Endothelial cell of umbilical vein (primary cell): ENCODE results near the gene LEMD1. TPM values are rescaled to one million over a fixed set of nuclear protein-coding genes. Genes with fewer than 3 reads are reported as not detected.

Source experiments
- BruUV-seq: library from RNA; stranded (reverse); fragments of 400-500 nt; replicated peaks from 2 replicates; lab custom pipeline; 2021; lab: Mats Ljungman, UMichigan
- CTCF ChIA-PET: fragments of 300-600, 350-600 bp; sonication (Branson Sonifier 250); formaldehyde crosslinking; loops from one replicate; lab custom pipeline; 2021; ENCODE audit warnings: antibody characterized with exemption, inconsistent platforms; lab: Charles Lee
- POLR2A ChIA-PET: fragments of 300-600, 350-600 bp; sonication (Branson Sonifier 250); formaldehyde crosslinking; loops from one replicate; lab custom pipeline; 2021; ENCODE audit warnings: antibody characterized with exemption, inconsistent platforms; lab: Charles Lee
- DNase-seq: peaks from one replicate; pipeline ENCODE4 v3.0.0-alpha.2; 2011; ENCODE audit warnings: low read depth, low spot score
- FAIRE-seq: peaks from 2 replicates; lab custom pipeline; 2011; peaks lifted over from hg19 to GRCh38; lab: Jason Lieb, UNC
- H2AFZ ChIP-seq: 2 replicates; pipeline ENCODE4 v1.6.0; 2012; ENCODE audit warnings: low read depth, low read length, control low read depth, inconsistent platforms
- H3K27ac ChIP-seq: 2 replicates; pipeline ENCODE4 v1.5.1; 2011; ENCODE audit warnings: low read depth, mild to moderate bottlenecking, control low read depth, low read length, moderate library complexity; ENCODE audit not compliant: insufficient read depth
- H3K27me3 ChIP-seq, 2 experiments: 2 replicates each; pipeline versions ENCODE4 v1.6.0 to v1.6.1; 2011; ENCODE audit warnings: low read length in 2 of 2, mixed read lengths in 1 of 2; ENCODE audit not compliant: control insufficient read depth in 2 of 2, insufficient read depth in 2 of 2
- H3K36me3 ChIP-seq, 2 experiments: 2 replicates in 1 of 2; 3 replicates in 1 of 2; pipeline ENCODE4 v1.5.1; 2011; ENCODE audit warnings: low read length in 2 of 2, mild to moderate bottlenecking in 1 of 2, moderate library complexity in 1 of 2; ENCODE audit not compliant: control insufficient read depth in 2 of 2, insufficient read depth in 2 of 2; ENCODE audit errors: extremely low read depth in 1 of 2
- H3K4me1 ChIP-seq: 3 replicates; pipeline ENCODE4 v1.5.1; 2011; ENCODE audit warnings: mild to moderate bottlenecking, low read length; ENCODE audit not compliant: control insufficient read depth, insufficient read depth; ENCODE audit errors: extremely low read depth
- H3K4me2 ChIP-seq: 2 replicates; pipeline ENCODE4 v1.6.1; 2011; ENCODE audit warnings: low read length, control low read depth, mixed read lengths; ENCODE audit not compliant: insufficient read depth
- H3K4me3 ChIP-seq, 3 experiments: fragments of 200-600 bp in 1 of 3; sonication (generic), shearing (Covaris generic) in 1 of 3; replicated peaks in 1 of 3; 2 replicates each; pipeline ENCODE4 v1.5.1; 2011 to 2016; ENCODE audit warnings: control low read depth in 3 of 3, low read length in 3 of 3, mild to moderate bottlenecking in 2 of 3, inconsistent platforms in 1 of 3, low read depth in 1 of 3, moderate library complexity in 1 of 3; ENCODE audit not compliant: insufficient read depth in 1 of 3
- H3K79me2 ChIP-seq: 2 replicates; pipeline ENCODE4 v1.6.0; 2012; ENCODE audit warnings: low read length, inconsistent platforms; ENCODE audit not compliant: control insufficient read depth, insufficient read depth
- H3K9ac ChIP-seq: replicated peaks from 2 replicates; pipeline ENCODE3; 2011; ENCODE audit warnings: low read length, control low read depth; ENCODE audit not compliant: insufficient read depth; ENCODE audit errors: extremely low read depth
- H3K9me1 ChIP-seq: replicated peaks from 3 replicates; pipeline ENCODE4 v1.6.0; 2011; ENCODE audit warnings: mild to moderate bottlenecking, low read length; ENCODE audit not compliant: control insufficient read depth, insufficient read depth; ENCODE audit errors: extremely low read depth
- H3K9me3 ChIP-seq: replicated peaks from 2 replicates; pipeline ENCODE4 v1.5.1; 2012; ENCODE audit warnings: low read length, inconsistent platforms; ENCODE audit not compliant: control insufficient read depth, insufficient read depth
- H4K20me1 ChIP-seq: replicated peaks from 2 replicates; pipeline ENCODE3; 2011; ENCODE audit warnings: mild to moderate bottlenecking, low read length; ENCODE audit not compliant: control insufficient read depth, insufficient read depth; ENCODE audit errors: extremely low read depth
- EZH2 ChIP-seq: IDR thresholded peaks from 2 replicates; pipeline ENCODE4 v1.6.1; 2012; ENCODE audit warnings: borderline replicate concordance, low read depth, mild to moderate bottlenecking, moderate library complexity, low read length, inconsistent platforms; ENCODE audit not compliant: severe bottlenecking
- FOS ChIP-seq: IDR thresholded peaks from 2 replicates; pipeline ENCODE4 v1.6.1; 2011; ENCODE audit warnings: mild to moderate bottlenecking, low read length, moderate library complexity, borderline replicate concordance; ENCODE audit not compliant: insufficient read depth
- GATA2 ChIP-seq: IDR thresholded peaks from 2 replicates; pipeline ENCODE4 v1.7.0; 2011; ENCODE audit warnings: low read depth, mild to moderate bottlenecking, moderate library complexity, mixed read lengths, low read length; ENCODE audit not compliant: insufficient read length, insufficient read depth
- JUN ChIP-seq: IDR thresholded peaks from 2 replicates; pipeline ENCODE4 v1.6.1; 2011; ENCODE audit warnings: borderline replicate concordance, low read depth; ENCODE audit not compliant: insufficient read length, insufficient read depth
- MYC ChIP-seq: IDR thresholded peaks from one replicate; pipeline ENCODE4 v1.6.1; 2011; ENCODE audit warnings: mild to moderate bottlenecking, low read depth, low read length
- POLR2A ChIP-seq: IDR thresholded peaks from 2 replicates; pipeline ENCODE4 v1.6.1; 2012; ENCODE audit warnings: low read depth, mild to moderate bottlenecking, control low read depth, low read length
- POLR2AphosphoS5 ChIP-seq: IDR thresholded peaks from 2 replicates; pipeline ENCODE4 v1.6.1; 2012; ENCODE audit warnings: low read depth, mild to moderate bottlenecking, control low read depth, low read length, moderate library complexity; ENCODE audit not compliant: insufficient read depth
- dilution Hi-C: fragments of 300-500 bp; cut with MboI; formaldehyde crosslinking; loops from one replicate; pipeline ENCODE4 v1.15.0; 2019; ENCODE audit warnings: low sequenced_read_pairs; ENCODE audit not compliant: extremely low pct_ligation_motif_present
- intact Hi-C: fragments of 100-400 bp; cut with micrococcal nuclease; formaldehyde crosslinking; loops from one replicate; pipeline ENCODE4 v1.10.0; 2022
- polyA plus RNA-seq, 4 experiments: library from polyadenylated mRNA; depleted of rRNA in 3 of 4; stranded (reverse) in 3 of 4; unstranded in 1 of 4; fragments of >200 nt; gene quantifications; 2 replicates each; pipeline versions ENCODE4 v1.2.1 to v1.2.3, GENCODE V29; 2011 to 2012; ENCODE audit warnings: missing spikeins in 1 of 4
- total RNA-seq: library from RNA; stranded (reverse); gene quantifications from 2 replicates; pipeline ENCODE4 v1.2.3, GENCODE V29; 2021
- TF ChIP-seq, protein P1 (sequence below): IDR thresholded peaks from 2 replicates; pipeline ENCODE4 v1.6.1; 2011; ENCODE audit not compliant: insufficient read depth, insufficient read length
- TF ChIP-seq, protein P2 (sequence below), 2 donors: IDR thresholded peaks; 1 replicate in 1 of 2; 2 replicates in 1 of 2; pipeline ENCODE4 v1.5.1; 2011; ENCODE audit warnings: low read length in 2 of 2, mild to moderate bottlenecking in 2 of 2, moderate library complexity in 2 of 2, control low read depth in 1 of 2, inconsistent platforms in 1 of 2, low read depth in 1 of 2; ENCODE audit not compliant: insufficient read depth in 1 of 2; ENCODE audit errors: extremely low read depth in 1 of 2

The LEMD1 gene
- total and polyA plus RNA-seq, 2 donors (not counting 3 experiments of a cell fraction or from before 2014, with no cell fraction given), result not detected

DNA sequence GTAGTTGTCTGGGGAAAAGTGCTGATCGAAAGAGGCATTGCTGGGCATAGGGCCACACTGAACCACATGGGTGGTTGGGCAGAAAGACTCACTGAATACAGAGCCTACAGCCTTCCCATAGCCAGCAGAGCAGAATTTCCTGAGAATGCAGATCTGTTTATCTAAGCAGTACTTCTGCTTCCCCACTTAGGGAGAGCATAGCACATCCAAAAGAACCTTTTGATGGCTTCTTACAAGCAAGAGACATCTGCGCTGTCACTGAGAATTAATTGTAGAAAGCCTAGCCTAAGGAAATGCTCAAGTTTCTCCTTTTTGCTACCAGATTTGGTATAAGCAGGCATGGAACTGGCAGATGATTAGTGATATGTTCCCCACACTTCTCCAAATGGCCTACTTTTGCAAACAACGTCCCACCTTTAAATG, 52.1 kb downstream of the LEMD1 start:
- DNase-seq, result no peak
- dilution Hi-C loops, result no loop called here
- Histone ChIP-seq H4K20me1 (no peaks in the 10 kb centered on the region), H2AFZ (no peak overlapping the region), H3K9ac (no peak overlapping the region), H3K9me1 (no peaks in the 10 kb centered on the region), H3K9me3 (no peaks in the 10 kb centered on the region), H3K4me3 (no peak overlapping the region), H3K4me1 (no peaks in the 10 kb centered on the region), H3K27me3 (peaks cover 27 to 45% of the 10 kb centered on the region in 2 experiments), H3K79me2 (no peaks in the 10 kb centered on the region), H3K4me2 (no peak overlapping the region), H3K36me3 (no peaks in the 10 kb centered on the region), H3K27ac (no peak overlapping the region)
- FAIRE-seq, result no peak
- ChIA-PET CTCF (interaction anchor here (1.2 to 3.1 kb wide), 3 partner anchors 15 to 116 kb away, joined by 4 to 12 read pairs (median 7); no protein-coding TSS in a partner anchor), POLR2A (no interaction called here)
- BruUV-seq, result no TSS peak
- intact Hi-C loops, result no loop called here
- no peak for TF ChIP-seq JUN
- no peak for TF ChIP-seq MYC
- TF ChIP-seq, protein P1, sequence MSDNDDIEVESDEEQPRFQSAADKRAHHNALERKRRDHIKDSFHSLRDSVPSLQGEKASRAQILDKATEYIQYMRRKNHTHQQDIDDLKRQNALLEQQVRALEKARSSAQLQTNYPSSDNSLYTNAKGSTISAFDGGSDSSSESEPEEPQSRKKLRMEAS, result no peak
- no peak for TF ChIP-seq GATA2
- TF ChIP-seq POLR2A, result no peak
- TF ChIP-seq EZH2, result no peak
- TF ChIP-seq, protein P2, sequence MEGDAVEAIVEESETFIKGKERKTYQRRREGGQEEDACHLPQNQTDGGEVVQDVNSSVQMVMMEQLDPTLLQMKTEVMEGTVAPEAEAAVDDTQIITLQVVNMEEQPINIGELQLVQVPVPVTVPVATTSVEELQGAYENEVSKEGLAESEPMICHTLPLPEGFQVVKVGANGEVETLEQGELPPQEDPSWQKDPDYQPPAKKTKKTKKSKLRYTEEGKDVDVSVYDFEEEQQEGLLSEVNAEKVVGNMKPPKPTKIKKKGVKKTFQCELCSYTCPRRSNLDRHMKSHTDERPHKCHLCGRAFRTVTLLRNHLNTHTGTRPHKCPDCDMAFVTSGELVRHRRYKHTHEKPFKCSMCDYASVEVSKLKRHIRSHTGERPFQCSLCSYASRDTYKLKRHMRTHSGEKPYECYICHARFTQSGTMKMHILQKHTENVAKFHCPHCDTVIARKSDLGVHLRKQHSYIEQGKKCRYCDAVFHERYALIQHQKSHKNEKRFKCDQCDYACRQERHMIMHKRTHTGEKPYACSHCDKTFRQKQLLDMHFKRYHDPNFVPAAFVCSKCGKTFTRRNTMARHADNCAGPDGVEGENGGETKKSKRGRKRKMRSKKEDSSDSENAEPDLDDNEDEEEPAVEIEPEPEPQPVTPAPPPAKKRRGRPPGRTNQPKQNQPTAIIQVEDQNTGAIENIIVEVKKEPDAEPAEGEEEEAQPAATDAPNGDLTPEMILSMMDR (IDR thresholded peaks at IDR 0.05; ENCODE audit: extremely low read depth in 1 of 2, insufficient read depth in 1 of 2, low read depth in 1 of 2, low read length in 2 of 2), result no peak
- TF ChIP-seq FOS, result no peak
- no peak for TF ChIP-seq POLR2AphosphoS5
